Measurements from ENCODE around the gene ZNF142. TPM values are rescaled to one million over a fixed set of nuclear protein-coding genes. Genes with fewer than 3 reads are reported as not detected.

ZNF142 gene
- total RNA-seq, 4 donors from 2014 or later: 11.8 to 40.3 (median 15.7) TPM

DNA sequence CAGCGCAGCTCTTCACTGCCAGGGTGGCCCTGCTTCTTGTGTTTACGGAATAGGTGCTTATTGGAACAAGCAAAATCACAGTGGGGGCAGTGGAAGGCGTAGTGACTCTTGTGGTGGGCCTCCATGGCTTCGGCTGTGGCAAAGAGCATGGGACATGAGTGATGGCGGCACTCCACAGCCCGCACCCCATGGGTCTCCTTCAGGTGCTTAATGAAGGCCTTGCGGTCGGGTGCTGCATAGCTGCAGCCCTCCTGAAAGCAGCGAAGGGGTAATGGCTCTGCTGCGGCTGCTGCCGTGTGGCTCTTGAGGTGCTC lies 10.7 kb downstream of the ZNF142 start:
- no peak for TF ChIP-seq POLR2A (IDR thresholded peaks at IDR 0.05)
- TF ChIP-seq, protein P1, sequence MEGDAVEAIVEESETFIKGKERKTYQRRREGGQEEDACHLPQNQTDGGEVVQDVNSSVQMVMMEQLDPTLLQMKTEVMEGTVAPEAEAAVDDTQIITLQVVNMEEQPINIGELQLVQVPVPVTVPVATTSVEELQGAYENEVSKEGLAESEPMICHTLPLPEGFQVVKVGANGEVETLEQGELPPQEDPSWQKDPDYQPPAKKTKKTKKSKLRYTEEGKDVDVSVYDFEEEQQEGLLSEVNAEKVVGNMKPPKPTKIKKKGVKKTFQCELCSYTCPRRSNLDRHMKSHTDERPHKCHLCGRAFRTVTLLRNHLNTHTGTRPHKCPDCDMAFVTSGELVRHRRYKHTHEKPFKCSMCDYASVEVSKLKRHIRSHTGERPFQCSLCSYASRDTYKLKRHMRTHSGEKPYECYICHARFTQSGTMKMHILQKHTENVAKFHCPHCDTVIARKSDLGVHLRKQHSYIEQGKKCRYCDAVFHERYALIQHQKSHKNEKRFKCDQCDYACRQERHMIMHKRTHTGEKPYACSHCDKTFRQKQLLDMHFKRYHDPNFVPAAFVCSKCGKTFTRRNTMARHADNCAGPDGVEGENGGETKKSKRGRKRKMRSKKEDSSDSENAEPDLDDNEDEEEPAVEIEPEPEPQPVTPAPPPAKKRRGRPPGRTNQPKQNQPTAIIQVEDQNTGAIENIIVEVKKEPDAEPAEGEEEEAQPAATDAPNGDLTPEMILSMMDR (IDR thresholded peaks at IDR 0.05): peak in 1 of 4 experiments; percentile 0
- Histone ChIP-seq H3K4me3 (no peak overlapping the region), H3K4me1 (no peaks in the 10 kb centered on the region), H3K27me3 (no peaks in the 10 kb centered on the region), H3K36me3 (no peaks in the 10 kb centered on the region), H3K27ac (no peak overlapping the region), H3K9me3 (no peaks in the 10 kb centered on the region)
- intact Hi-C loops (cut with DNase I; ENCODE audit: low total_unique reads): no loop called here
- no peak for DNase-seq

DNA sequence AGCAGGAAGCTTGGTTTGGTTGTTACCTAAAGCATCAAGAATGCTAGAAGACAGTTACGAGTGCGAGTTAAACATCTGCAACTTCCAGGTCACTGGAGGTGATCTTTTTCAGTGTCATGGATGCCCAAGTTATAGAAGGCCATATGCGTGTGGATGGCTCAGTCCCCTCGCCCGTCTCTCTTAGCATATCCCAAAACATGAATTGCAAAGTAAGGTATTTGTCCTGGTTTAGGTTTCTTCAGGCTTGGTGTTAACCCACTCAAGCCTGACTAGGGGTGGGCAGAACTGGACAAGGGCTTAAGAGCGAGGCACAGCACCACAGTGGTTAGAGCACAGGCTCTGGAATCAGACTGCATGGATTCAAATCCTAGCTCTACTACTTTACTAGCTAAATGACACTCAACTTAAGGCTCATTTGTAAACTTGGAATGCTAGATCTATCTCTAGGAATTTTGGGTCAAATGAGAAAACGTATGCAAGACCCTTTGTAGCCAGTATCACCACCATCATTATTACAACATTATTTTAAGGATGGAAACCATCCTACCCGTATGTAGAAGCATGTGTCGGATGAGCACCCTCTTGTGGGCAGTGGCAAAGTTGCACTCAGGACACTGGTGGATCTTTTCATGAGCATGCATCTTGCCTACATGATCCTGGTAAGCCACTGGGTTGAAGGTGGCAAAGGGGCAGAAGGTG lies 11.2 kb downstream of the ZNF142 start:
- Histone ChIP-seq H3K9me3 (no peaks in the 10 kb centered on the region), H3K27me3 (no peaks in the 10 kb centered on the region), H3K36me3 (no peaks in the 10 kb centered on the region), H3K4me3 (no peak overlapping the region), H3K4me1 (no peaks in the 10 kb centered on the region), H3K27ac (no peak overlapping the region)
- intact Hi-C loops (cut with DNase I; ENCODE audit: low total_unique reads): no loop called here
- TF ChIP-seq, protein P1 (IDR thresholded peaks at IDR 0.05): peak; percentile 44 to 64 (median 53)
- no peak for TF ChIP-seq POLR2A (IDR thresholded peaks at IDR 0.05)
- peak in 1 of 2 donors; percentile 31 for DNase-seq

DNA sequence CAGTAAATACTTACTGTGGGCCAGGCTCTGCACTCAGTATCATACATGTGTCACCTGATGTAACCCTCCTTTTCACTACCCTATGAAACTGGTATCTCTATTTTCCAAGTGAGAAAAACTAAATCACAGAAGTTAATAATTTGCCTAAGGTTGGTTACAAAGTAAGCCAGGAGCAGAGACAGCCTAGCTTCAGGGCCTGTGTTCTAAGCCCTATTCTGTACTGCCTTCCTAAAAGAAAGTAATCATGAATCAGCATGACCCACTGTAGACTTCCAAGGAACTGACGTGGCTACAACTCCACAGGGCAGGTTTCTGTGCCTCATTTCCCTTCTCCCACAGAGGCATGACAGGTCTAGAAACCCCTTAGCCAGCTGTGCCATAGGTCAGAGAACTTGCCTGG lies 14.3 kb downstream of the ZNF142 start:
- no peak for DNase-seq
- Histone ChIP-seq H3K4me1 (no peaks in the 10 kb centered on the region), H3K9me3 (no peaks in the 10 kb centered on the region), H3K27me3 (no peaks in the 10 kb centered on the region), H3K27ac (no peak overlapping the region), H3K4me3 (no peak overlapping the region), H3K36me3 (no peaks in the 10 kb centered on the region)
- intact Hi-C loops (cut with DNase I; ENCODE audit: low total_unique reads): no loop called here
- TF ChIP-seq, protein P1 (IDR thresholded peaks at IDR 0.05): no peak
- TF ChIP-seq POLR2A (IDR thresholded peaks at IDR 0.05): no peak

DNA sequence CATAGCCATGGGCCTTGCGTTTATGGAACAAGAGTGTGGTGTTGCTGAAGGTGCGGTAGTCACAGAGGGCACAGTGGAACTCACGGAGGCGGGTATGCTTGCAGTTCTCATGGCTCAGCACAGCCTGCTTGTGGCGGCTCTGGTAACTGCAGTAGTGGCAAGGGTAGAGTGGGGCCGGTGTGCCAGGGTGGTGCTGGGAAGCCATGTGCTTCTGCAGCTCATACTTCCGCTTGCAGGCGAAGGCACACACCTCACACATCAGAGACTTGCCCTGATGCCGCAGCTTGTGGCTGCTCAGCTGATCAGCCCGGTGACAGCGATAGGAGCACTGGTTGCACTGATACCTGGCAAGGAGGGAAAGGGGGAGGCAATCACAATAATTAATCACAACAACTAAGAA lies 14.7 kb downstream of the ZNF142 start:
- Histone ChIP-seq H3K4me1 (no peaks in the 10 kb centered on the region), H3K27me3 (no peaks in the 10 kb centered on the region), H3K4me3 (no peak overlapping the region), H3K9me3 (no peaks in the 10 kb centered on the region), H3K36me3 (no peaks in the 10 kb centered on the region), H3K27ac (no peak overlapping the region)
- TF ChIP-seq, protein P1 (IDR thresholded peaks at IDR 0.05): no peak
- no peak for TF ChIP-seq POLR2A (IDR thresholded peaks at IDR 0.05)
- DNase-seq: no peak
- intact Hi-C loops (cut with DNase I; ENCODE audit: low total_unique reads): no loop called here

DNA sequence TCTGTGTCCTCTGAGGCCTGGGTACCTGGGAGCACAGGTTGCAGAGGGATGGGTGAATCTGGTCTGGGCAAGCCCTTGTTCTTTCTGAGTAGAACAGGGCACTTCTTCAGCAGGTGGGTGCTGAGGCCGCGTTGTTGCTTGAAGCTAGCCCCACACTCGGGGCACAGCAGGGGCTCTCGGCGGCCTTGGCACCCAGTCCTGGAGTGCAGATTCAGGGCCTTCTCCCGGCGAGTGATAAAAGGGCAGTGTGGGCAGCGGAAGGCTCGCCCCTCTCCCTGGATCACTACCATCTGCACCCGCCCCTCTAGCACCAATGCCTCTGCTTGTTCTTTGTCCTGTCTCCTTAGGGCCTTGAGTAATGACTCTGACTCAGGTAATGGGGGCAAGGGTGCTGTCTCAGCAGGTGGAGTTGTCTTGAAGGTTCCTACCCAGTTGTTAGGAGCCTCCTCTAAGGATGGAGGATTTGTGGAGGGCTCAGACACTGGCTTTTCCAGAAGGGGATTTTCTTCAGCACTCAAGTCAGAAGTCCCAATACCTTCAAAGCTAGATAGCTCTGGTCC lies 15.6 kb downstream of the ZNF142 start:
- H3K36me3 ChIP-seq: no peaks in the 10 kb centered on the region
- no peak overlapping the region for H3K4me3 ChIP-seq
- no peak for DNase-seq
- H3K9me3 ChIP-seq: no peaks in the 10 kb centered on the region
- no peaks in the 10 kb centered on the region for H3K27me3 ChIP-seq
- intact Hi-C loops (cut with DNase I; ENCODE audit: low total_unique reads): no loop called here
- no peaks in the 10 kb centered on the region for H3K4me1 ChIP-seq
- TF ChIP-seq POLR2A (IDR thresholded peaks at IDR 0.05): no peak
- TF ChIP-seq, protein P1 (IDR thresholded peaks at IDR 0.05): no peak
- H3K27ac ChIP-seq: no peak overlapping the region

Data from uterus (tissue), 4 donors.